GM12801 (cell line): Measurements from ENCODE around the gene ANO6.

Source experiments
- CTCF ChIP-seq: IDR thresholded peaks from one replicate; pipeline ENCODE4 v1.5.1; 2011; ENCODE audit warnings: control low read depth; ENCODE audit not compliant: insufficient read length; ENCODE audit errors: extremely low read depth

ANO6 gene

GRCh38 chr12:45435945-45436710 lies 220.2 kb downstream of the ANO6 start:
- TF ChIP-seq CTCF: no peak

GRCh38 chr12:45439039-45439438 lies 223.1 kb downstream of the ANO6 start:
- TF ChIP-seq CTCF: no peak

GRCh38 chr12:45446013-45446412 lies 230.1 kb downstream of the ANO6 start:
- no peak for TF ChIP-seq CTCF

GRCh38 chr12:45458238-45458637 lies 242.3 kb downstream of the ANO6 start:
- no peak for TF ChIP-seq CTCF

GRCh38 chr12:45458854-45459807 lies 243.2 kb downstream of the ANO6 start:
- TF ChIP-seq CTCF: no peak

GRCh38 chr12:45462506-45462905 lies 246.6 kb downstream of the ANO6 start:
- TF ChIP-seq CTCF: no peak

GRCh38 chr12:45464699-45465098 lies 248.8 kb downstream of the ANO6 start:
- no peak for TF ChIP-seq CTCF
